Muscle of arm (tissue), 14 donors: Measurements from ENCODE around the gene EGR2. TPM values are rescaled to one million over a fixed set of nuclear protein-coding genes. Genes with fewer than 3 reads are reported as not detected.
A peak's percentile ranks its signal among the peaks of the same experiment; 100 is the strongest.

Source experiments
- DNase-seq: peaks from one replicate; pipeline ENCODE4 v3.0.0-alpha.2; 2013
- long read RNA-seq, 11 donors: transcript quantifications; one replicate each; lab custom pipeline, GENCODE V29; 2026
- polyA plus RNA-seq, 12 donors: library from polyadenylated mRNA; unstranded; fragments of 120-200 nt; gene quantifications; one replicate each; pipeline ENCODE4 v1.2.1, GENCODE V29; 2013; ENCODE audit not compliant: insufficient read length in 12 of 12

The EGR2 gene
- 10 to 100 TPM in 1 of 12 donors, 1 to 10 TPM in 9, not detected in 2; 1.8 to 15.3 (median 3.7) TPM for polyA plus RNA-seq
- long read RNA-seq, donor 1, partial matches to known transcripts, result 0 of 2 reads
- long read RNA-seq, donor 1, other reads (novel, unspliced or antisense), result 0 of 2 reads
- long read RNA-seq, donor 2, result 0 reads
- long read RNA-seq, donor 3, partial matches to known transcripts, result 0 of 1 reads
- long read RNA-seq, donor 3, other reads (novel, unspliced or antisense), result 0 of 1 reads
- long read RNA-seq, donor 4, result 0 reads
- long read RNA-seq, donor 5, result 0 reads
- long read RNA-seq, donor 6, partial matches to known transcripts, result 0 of 2 reads
- long read RNA-seq, donor 6, other reads (novel, unspliced or antisense), result 0 of 2 reads
- long read RNA-seq, donor 7, result 0 reads
- long read RNA-seq, donor 8, partial matches to known transcripts, result 0 of 3 reads
- long read RNA-seq, donor 8, other reads (novel, unspliced or antisense), result 0 of 3 reads
- long read RNA-seq, donor 9, partial matches to known transcripts, result 0 of 1 reads
- long read RNA-seq, donor 9, other reads (novel, unspliced or antisense), result 0 of 1 reads
- long read RNA-seq, donor 10, result 0 reads
- long read RNA-seq, donor 11, partial matches to known transcripts, result 0 of 3 reads
- long read RNA-seq, donor 11, other reads (novel, unspliced or antisense), result 0 of 3 reads

DNA sequence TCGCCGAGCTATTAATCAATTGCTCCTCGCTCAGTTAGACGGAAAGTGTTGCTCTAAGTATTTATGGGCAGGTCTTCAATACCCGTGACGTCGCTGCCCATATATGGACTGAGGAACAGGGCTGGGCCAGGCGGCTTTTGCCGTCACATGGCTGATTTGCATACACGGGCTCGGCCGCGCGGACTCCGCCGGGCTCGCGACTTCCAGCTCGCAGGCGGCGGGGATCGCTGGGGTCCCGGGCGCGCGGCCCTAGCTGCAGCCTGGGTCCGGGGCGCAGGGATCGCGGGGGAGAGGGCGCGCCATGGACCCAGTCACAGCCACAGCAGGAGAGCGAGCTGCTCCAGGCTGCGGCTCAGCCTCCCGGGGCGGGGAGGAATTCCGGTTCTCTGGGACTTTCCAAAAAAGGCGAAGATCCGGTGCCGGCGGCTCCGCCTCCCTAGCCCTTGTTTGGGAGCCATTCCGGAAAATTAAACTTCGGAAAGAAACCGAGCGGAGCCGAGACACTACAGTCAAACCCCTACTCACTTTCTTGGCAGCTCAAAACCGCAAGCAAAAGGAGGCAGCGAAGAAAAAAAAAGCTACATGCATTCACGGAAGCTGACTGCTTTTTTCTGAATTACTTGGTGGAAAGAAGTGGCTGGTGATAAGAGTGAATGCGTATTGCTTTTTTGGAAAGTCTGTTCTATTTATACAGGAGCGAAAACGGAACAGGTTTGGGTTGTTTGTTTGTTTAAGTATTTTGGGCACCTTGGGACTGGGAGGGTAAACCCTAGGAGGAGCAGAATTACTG lies at the start of gene EGR2:
Gene EGR2 (minus strand): TSS at position 36 of the 790 bp plus-strand sequence. CDS start 337 bp downstream, outside the sequence.
- peak; percentile 95 for DNase-seq

DNA sequence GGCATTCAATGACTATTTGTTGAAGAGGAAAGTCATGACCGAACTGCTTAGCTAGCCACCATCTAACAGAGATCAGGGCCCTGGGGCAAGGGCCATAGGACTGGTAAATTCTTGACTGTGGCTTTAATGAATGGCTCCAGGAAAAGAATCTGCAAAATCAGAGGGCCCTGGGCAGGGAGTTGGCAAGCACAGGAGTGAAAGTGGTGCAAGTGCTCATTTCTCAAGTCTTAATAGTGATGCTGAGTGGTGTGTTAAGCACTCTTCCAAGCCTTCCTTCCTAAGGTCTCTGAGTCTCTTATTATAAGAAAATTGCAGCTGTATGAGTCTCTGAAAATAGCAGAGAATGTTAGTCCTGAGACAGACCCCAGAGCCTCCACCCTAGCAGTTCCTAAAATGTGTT lies 46.3 kb upstream of the EGR2 start:
- no peak for DNase-seq

DNA sequence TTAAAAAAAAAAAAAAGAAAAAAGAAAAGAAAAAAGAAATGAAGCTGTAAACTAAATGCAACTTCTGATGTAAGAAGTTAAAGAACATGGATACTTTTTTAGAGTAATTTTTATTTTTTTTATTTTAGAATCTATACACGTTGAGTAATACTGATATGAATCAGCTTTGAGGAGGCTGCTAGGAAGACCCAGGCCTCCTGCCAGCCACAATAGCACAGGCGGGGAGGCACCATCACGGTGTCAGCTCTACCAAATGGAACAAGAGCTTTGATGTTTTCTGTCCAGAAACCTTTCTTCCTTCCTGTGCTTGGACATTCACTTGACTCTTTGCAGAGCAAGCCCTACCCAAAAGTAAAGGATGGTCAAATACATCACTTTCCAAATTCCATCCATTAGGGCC lies 45.3 kb upstream of the EGR2 start:
- no peak for DNase-seq

DNA sequence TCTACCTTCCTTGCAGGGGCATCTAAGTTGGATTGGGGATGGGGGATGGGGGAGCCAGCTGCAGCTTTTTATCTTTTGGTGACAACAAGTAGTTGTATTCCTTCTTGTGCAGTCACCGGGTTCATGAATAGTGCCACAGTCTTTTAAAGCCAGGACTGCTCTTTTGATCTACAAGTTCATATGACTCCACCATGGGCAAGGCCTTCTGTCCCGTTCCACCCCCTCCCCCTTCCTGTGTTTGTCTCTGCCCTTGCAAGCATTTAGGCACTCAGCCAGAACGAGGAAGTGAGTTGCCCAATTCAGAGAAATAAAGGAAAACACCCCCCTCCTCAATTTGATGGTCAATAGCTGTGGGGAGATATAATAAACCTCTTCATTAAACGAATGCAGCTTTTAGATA lies 44.8 kb upstream of the EGR2 start:
- no peak for DNase-seq

DNA sequence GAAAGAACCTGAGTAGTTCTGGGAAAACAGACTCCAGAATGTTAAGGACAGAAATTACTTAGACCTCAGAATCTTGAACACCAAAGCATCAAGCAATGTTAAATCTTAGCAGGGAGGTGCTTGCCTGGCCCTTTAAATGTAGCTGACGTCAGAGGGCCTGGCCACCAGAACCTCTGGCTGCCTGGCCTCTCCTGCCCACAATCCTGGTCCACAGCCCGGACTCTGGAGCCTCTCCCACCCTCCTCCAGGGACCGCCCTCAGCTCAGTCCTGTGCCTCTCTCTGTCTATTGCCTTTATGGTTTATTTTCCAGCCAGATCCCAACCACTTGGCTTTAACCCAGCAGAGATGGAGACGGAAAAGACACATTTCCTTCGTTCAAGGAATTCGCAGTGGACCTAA lies 42.2 kb upstream of the EGR2 start:
- DNase-seq, result peak; percentile 5

DNA sequence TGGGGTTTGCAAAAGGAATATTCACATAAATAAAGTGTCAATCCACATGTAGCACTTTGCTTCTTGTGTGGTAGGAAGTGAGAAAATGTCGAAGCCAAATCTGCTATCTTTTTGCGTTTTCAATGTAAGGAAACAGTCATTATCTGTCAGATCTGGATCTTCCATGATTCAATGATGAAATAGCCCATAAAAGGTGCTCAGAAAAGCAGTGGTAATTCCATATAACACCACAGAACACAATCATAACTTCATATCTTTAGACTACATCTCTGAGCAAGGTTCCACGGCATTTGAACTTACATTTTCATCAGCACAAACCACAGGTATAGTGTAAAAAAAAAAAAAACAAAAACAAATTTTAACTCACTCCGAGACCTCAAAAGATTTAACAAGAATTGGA lies 39.9 kb upstream of the EGR2 start:
- DNase-seq, result no peak

DNA sequence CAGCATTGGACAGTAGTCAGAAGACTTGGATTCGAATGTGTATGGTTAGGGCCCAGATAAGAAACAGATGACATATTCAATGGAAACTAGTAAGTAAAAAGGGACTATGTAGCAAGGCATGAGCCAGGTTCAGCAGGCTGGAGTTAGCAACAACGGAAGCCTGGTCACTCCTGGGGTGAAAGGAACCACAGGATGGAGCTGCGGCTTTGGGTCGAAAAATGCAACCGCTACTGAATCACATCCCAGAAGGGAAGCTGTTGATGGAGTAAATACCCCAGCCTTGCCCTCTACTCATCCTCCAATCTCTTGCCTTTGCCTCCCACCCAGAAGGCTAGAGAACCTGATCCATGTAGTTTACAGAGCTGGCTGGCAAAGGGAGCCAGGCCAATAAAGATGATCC lies 37.5 kb upstream of the EGR2 start:
- no peak for DNase-seq

DNA sequence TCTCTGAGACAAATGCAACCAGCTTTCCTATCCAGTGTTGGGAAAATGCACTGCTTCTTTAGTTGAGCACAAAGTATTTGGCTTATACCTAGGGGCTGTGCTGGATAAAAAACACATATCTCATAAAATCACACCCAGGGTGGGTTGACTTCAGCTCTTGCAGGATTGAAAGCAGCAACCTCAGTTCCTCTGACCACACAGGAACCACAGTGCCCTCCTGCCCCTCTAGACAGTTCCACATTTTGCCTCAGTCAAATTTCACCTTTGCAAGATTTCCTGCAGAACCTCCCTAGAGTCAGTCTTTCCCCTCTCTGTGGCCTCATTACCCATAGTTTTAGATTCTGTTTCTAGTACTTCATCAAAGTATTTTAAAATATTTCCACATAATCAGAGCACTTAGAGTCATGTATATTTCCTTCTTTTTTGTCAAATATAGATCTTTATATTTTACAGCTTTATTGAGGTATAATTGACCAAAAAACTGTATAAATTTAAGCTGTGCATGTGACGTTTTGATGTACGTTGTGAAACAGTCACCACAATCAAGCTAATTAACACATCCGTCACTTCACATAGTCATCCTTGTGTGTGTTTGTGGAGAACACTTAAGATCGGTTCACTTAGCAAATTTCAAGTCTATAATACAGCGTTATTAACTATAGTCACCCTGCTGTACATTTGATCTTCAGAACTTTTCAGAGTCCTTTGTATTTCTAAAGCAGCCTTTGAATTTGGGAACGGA lies 37.0 kb upstream of the EGR2 start:
- DNase-seq, result no peak

DNA sequence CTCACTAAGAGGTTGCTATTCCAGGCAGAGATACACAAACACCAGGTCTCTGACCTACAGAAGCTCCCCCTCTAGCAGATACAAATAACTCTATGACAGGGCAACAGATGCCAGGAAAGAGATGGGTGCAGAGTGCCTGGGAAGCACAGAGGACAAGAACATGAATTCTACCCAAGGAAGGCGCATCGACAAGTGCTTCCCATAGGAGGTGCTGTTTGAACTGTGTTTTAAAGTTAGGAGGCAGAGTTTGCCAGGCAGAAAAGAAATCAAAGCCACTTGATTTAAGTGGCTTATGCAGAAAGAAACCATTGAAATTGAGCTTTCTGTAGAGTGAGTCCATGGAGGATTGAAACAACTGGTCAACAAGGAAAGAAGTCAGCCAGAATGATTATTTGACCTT lies 35.3 kb upstream of the EGR2 start:
- no peak for DNase-seq

DNA sequence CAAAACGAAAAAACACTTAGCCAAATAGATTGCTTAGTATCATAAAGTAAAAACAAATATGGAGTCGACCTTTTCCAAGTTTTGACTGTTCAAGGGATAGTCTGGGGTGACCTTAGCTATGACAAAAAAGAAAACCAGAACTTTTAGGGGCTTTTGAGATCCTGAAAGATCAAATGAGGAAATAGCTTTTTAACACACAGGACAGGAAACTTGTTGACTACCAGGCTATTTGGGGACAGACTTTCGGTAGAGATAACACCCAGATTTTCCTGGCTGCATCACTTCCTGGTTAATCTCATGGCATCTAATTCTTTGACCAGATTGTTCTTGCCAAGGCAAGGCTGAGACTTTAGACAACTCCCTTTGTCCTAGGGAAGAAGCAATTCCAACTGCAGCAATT lies 34.5 kb upstream of the EGR2 start:
- DNase-seq, result no peak

DNA sequence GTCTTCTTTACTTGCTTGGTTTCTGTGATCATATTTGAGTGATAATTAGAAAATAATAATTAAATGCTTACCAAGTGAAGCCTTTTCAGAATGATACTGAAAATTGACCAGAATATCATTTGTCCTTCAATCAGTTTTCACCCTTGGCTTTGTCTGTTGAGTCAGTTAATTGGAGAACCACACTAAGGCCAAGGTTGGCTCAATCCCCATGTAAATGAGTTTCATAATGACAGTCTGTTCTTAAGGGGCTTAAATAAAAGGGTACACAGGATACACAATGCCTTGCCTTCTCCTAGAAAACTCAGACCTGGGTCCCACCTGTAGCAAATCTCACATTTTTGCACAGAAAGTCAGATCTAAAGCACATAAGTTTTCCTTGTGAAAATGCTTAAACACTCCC lies 31.3 kb upstream of the EGR2 start:
- DNase-seq, result no peak

DNA sequence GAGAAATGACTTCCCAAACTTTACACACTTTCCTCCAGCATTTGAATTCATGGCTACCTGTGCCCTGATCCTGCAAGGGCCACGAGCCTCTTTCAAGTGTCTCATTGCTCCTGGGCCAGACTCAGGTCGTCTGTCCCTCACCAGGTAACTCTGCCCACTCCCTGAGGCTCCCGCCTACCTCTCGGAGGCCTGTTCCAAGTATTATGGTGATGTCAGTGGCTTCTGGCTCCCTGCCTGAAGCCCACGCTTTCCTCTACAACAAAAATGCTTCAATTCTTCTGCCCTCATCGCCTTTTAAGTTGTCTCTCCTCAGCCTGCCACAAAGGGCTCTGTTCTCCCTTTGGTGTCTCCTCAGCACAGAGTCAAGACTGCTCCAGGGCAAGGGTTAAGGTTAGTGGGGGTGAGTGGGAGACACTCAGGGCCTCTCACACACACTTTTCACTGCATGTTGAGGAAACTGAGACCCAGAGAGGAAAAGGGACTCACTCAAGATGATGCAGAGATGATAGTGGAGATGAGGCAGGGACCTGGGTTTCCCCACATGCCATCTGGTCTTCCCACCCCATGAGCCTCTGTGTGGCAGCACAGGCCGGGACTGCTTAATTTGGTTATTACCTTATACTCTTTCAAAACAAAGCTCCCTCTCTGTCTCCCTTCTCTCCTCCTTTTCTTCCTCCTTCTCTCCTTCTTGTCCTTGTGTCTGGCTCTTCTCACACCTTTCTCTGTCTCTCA lies 28.3 kb upstream of the EGR2 start:
- no peak for DNase-seq

DNA sequence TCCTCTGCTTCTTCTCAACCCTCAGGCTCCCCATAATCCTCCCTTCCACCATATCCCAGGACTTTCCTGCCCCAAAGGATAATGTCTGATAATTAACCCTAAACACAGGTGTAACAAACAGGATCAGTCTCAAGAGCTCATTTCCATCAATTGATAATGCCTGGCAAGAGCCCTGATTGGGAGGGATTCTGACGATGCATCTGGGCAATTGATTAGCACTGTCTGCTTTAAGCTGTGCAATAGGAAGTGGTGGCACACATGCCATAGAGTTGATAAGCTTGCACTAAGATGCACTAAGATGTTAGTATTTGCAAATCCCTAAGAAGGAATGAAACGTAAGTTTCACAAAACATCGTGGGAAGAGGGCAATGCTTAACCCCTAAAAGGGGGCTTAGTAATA lies 27.4 kb upstream of the EGR2 start:
- DNase-seq, result no peak

DNA sequence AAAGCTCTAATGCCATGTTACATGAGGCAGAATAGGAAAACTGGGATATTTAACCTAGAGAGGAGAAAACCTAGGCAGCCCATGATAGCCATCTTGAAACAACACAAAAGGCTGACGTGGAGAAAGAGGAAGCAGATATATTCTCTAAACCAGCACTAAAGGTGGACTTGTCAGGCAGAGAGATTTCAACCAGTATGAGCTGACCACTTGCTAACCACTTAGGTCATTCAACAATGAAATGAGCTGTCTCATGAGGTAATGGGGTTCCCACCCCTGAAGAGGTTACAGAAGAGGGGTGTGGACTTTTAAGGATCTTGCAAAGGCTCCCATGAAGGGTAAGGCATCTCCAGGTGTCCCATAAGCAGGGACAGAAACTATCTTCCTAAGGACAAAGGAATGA lies 26.8 kb upstream of the EGR2 start:
- DNase-seq, result no peak

DNA sequence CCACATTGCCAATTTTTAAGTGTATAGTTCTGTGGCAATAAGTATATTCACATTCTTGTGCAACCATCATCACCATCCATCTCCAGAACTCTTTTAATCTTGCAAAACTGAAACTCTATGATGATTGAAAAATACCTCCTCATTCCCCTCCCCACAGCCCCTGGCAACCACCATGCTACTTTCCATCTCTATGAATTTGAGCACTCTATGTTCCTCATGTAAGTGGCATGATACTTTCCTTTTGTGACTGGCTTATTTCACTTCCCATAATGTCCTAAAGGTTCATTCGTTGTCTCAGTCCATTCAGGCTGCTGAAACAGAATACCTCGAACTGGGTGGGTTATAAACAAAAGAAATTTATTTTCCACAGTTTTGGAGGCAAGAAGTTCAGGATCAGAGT lies 23.4 kb upstream of the EGR2 start:
- DNase-seq, result no peak

DNA sequence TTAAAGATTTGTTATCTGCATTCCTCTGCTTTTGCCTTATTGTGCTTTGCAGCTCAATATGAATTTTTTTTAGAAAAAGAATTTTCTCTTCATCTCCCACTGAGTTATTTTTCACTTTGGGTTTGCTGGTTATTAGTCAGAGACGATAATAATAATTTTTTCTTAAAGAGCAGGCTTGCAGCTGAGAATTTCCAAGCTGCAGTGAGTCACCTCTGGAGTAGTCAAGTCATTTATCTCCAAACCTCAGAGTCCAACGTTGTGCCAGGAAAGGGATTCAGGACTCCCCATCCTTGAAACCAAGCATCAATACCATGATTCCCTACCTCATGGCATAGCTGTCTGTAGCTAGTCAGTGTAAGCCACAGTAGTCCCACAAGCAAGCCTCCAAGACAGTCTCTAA lies 15.2 kb upstream of the EGR2 start:
- DNase-seq, result no peak

DNA sequence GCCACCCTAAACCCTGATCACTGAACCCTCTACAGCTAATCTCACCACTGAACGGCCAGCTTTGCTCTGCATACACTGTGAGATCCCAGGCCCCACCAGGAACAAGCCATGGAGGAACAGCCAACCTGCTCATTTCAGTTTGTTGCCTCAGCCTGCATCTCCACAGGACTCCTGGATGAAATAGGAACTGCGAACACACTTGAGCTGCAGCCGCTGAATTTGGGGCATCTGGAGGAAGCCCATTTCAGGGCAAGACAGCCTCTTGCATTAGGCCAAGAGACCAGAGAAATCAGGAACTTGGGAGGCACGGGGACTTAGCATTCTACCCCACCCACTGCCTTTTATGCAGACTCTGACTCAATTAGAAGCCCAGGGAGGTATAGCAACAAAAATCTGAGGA lies 14.5 kb upstream of the EGR2 start:
- no peak for DNase-seq

DNA sequence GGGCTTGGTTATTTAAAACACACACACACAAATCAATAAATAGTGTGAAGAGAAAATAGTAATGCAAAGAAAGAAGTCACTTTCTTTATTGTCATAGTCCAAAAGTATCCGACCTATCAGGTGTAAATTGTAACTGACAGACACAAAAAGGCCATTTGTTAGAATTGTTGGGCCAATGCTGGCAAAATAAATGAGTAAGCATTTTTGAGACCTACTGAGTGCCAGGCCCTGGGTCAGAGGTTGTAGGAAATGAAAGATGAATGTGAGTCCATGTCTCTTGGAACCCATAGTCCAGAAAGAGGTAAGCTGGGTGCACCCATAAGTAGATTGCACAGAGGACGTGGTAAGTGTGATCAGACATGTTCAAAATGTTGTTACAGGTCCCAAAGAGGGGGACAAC lies 13.5 kb upstream of the EGR2 start:
- DNase-seq, result no peak

DNA sequence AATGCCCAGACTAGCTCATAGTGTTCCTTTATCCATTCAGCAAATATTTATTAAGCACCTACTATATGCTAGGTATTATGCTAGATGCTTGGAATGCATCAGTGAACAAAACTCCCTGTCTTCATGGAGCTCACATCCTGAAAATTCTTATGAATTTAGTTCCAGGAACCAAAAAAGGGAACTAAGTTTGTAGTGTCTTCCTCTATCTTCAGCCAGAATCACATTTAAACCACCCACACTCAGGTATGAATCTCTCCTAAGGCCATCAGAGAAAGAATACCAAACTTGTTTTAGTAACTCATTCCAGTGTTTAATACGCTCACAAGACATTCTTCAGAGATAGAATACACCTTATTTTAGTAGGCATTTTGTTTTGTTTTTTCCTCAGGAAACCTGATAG lies 10.1 kb upstream of the EGR2 start:
- DNase-seq, result no peak

DNA sequence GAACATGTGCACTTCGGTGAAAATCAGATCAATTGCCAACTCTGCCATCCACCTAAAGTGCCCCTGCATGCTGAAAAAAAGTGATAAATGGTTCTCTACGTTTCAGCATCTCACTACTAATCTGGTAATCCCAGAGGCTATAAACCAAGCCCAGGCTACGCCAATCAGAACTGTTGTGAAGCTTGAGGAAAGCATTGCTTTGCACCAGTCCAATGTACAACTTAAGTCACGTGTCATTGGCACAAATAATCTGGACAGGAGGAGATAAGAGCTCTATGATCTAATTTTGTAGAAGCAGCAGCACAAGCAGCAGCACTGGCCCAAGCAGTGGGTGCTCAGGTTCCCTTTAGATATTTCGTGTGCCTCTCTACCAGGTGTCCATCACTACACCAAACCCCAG lies 4.4 kb upstream of the EGR2 start:
- DNase-seq, result no peak
